ENCODE results near the gene VAMP3.
"Not testable (repeated sequence)": the region's sequence is repeated elsewhere in the genome, so short reads cannot be mapped to it uniquely, and the experiment has no call there.

Gene VAMP3

DNA sequence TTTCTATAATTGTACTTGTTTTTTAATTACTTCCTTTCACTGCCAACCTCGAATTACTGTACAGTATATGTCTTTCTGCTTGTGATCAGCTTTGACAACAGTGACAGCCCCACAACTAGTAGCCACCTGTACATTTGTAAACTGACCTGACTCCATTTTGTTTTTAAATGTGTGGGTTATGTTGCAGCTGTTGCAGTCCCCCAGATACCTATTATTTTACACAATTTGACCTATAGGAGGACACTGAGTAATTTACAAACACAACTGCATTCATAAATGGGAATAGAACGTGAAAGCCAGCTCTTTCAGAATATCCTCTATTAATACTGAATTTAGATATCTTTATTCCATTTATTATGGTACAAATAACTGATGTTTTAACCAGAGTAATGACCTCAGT, 2.5 kb upstream of the VAMP3 start:
- no peak for DNase-seq

DNA sequence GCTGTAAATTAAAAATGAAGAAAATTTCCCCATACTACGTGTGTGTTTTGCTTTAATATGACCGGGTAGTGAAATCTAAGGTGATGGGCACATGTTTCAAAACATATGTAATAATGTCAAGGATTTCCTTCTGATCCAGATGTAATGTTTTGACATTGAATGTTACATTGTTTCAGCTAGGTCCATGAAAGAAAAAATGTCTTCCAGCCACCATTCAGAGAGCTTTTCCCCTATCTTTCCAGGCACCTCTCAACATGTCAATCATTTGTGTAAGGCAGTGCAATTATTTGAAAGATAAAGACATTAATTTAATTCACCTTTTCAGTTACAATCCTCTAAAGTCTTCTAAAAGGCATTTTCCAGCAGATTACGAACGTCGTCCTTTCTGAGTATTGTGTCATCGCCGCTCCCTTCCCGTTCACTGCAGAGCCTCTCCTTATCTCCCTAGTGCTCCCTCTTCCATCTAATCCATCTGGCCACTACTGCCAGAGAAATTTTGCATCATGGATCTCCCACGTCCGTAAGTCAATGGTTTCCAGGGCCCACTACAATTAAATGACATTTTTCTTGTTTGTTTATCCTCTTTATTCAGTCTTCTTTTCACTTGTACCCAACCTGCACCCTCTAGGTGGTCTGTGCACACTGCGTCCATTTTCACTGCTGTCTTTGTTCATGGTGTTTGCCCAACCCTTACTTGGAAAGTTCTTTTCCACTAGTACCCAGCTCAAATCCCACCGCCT, 1.3 kb upstream of the VAMP3 start:
- no peak for DNase-seq

DNA sequence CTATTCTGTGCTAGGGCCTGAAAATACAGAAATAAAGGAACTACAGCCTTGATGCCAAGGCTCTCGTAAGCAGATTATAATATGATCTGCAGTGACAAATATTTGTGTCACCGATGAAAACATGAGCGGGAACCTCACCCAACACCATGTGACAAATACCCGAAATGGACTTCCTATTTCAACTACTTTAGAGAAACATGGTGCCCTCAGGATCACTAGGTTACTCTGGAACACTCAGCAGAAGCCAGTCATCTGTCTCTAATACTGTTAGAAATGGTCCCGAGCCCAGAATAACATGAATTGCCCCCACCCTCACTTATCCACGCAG, 463 bp upstream of the VAMP3 start:
- DNase-seq = no peak

DNA sequence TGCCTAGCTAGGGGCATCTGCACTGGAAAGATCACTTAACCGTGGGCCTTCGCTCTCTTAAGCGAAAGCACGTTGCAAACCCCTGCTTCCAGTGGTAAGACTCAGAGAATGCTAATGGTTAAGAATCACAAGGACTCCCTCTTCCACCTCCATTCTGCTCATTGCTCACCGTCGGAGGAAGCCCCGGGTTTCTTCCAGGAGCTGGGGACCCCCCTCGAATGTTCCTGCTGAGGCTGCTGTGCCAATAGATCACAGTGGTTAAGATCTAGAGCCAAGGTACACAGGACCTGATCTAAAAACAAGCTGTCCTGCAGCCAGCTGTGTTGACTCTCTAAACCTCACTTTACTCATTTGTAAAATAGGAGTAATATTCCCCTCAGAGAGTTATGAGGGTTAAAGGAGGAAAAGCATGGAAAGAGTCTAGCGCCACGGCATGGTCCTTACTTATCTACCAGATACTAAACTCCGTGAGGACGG, 765 bp downstream of the VAMP3 start:
- DNase-seq = no peak

DNA sequence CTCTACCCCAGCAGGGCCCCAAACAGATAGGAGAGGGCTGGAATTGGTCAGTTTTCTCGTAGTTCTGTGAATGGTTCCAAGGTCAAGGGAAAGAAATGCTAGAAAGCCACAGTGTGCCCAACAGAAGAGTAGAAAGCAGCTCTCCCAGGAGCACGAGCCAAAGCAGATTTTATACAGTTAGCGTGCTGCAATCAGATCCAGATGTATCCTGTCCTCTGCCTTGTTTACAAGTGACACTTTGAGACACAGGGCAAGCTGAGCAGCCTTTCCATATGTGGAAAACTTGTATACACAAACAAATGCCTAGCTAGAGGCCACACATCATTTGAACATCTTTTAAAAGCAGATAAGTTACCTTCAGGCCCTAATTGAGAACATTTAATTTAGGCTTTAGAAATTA, 6.5 kb downstream of the VAMP3 start:
- no peak for DNase-seq

DNA sequence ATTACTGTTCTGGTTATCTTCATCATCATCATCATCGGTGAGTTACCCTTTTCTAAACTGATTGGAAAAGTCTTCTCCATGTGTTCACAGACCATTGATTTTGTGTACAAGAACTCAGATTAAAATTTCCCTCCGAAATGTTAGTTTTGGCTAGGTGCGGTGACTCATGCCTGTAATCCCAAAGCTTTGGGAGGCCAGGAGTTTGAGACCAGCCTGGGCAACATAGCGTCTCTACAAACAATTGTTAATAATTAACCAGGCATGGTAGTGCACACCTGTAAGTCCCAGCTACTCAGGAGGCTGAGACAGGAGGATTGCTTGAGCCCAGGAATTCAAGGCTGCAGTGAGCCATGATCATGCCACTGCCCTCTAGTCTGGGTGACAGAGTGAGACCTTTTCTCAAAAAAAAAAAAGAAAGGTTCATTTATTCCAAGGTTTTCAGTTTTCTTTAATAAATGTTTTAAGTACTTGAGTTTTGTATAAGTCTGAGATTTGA, 7.1 kb downstream of the VAMP3 start:
- no peak for DNase-seq

DNA sequence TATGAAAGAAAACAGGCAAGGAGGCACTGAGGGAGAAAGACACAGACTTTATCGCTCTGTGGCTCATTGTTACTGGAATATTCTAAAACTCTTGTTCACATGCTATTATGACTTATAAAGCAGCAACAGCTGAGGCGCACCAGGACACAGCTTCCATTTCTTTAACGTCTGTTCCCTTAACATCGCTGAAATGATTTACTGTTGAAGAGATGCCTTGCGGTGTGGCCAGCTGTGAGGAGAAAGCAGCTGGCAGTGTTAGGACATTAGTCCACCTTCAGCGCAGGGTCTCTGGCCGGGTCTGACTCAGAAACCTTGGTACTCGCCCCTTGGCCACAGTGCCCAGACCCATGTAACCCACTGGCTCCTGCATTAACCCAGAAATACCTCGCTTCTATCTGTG, 9.9 kb downstream of the VAMP3 start:
- DNase-seq = no peak

DNA sequence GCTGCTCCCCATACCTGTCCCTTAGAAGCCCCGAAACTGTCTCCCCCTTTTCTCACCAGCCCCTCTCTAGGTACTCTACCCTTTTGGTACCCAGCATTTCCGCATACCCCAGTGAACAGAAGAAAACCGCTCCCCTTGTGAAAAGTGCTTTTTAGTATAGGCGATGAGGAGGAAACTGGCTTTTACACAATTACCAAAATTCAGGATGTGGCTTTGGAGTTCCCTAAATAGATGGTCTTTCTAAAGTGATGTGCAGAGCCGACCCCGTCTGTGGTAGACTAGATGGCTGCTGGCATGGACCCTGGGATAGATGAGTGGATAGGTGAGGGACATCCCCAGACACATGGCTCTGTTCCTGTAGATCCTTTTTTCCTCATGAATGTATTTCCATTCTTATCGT, 10.4 kb downstream of the VAMP3 start:
- DNase-seq = no peak

DNA sequence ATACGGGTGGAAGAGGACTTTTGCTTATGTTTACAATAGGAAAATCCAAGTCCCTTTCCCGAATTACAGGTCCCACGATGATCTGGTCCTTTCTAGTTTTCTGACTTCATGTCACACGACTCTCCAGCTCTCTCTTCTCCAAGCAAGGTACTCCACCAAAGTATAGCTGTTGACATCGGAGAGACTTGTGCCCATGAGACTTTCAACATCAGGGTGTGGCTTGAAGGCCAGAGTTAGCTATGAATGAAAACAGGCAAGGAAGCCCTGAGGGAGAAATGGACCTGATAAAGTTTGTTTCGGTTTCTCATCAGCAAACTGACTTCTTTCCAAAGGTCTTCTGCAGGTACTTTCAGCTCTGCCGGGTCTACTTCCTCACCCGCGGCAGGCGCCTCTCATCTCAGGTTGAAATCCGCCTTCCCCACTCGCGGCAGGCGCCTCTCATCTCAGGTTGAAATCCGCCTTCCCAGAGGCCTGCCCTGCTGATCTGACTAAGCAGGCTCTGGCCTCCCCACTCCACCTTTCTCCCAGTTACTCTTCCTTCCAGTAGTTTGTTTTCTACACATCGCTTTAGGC, 10.9 kb downstream of the VAMP3 start:
- DNase-seq = no peak

DNA sequence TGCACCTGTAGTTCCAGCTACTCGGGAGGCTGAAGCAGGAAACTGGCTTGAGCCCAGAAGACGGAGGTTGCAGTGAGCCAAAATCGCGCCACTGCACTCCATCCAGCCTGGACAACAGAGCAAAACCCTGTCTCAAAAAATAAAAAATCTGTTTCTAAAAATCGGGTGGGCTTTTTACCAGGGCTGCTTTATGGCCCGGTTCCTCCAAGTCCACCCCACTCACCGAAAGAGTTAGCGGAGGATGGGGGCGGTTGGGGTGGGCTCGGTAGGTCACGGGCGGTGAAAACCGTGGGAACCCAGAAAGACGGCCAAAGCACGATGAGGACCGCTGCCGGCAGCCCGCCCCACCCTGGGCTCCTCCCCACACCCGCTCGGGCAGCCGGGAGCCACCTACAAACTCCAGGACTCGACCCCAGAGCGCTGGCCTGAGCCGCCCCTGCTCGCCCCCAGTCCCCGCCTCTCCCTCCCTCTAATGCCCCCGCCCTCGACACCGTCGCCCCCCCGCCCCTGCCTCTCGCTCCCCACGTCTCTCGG, 12.1 kb downstream of the VAMP3 start:
- DNase-seq = peak; percentile 62

DNA sequence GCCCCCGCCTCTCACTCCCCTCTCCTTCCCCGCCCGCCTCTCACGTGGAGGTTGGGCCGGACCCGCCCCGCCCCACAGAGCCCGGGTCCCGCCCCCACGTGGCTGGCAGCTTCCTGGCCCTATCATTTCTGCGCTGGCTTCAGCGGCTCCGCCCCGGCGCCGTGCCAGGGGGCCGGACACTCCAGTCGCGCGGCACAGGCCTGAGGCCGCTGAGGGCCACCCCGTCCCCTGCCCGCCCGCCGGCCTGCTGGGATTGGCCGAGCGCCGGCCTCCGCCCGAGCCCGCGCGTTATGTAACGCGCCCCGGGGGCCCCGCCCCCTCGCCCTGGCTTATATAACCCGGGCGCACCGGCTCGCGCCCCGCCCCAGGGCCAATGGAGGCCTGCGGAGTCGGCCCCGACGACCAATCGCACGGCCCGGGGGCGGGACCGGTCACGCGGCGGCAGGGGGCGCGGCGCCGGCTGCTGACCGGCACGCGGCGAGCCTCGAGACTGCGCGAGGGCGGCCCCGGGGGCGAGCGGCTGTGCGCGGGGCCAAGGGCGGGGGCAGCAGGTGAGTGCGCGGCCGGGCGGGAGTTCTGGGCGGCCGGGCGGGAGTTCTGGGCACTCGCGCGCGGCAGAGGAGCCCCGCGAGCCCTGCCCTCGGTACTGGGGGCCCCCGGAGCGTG, 12.9 kb downstream of the VAMP3 start, which contains the start of gene PER3:
Gene PER3, plus strand, starts transcription at position 466 of the 666 bp plus-strand sequence. CDS start 587 bp downstream, outside the sequence.
- peak; percentile 96 for DNase-seq

DNA sequence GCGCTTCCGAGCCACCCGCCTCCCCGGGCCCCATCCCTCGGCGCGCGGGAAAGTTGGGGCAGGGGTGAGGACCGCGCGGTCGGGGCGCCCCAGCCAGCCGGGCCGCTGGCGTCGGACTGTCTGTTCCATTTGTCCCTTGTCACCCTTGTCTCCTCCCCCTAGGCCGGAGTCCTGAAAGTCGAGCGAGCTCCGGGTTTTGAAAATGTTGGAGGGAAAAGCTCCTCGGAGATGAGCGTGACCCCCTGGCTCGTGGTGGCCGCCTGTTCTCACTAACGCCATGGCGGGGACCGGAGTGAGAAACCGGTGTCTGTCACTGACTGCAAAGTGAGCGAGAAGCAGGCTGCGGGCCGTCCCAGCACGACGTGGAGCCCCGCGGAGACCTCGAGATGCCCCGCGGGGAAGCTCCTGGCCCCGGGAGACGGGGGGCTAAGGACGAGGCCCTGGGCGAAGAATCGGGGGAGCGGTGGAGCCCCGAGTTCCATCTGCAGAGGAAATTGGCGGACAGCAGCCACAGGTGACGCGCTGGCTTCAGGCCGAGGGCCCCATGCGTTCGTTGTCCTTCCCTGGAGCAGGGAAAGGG, 13.5 kb downstream of the VAMP3 start:
- DNase-seq = peak; percentile 36

DNA sequence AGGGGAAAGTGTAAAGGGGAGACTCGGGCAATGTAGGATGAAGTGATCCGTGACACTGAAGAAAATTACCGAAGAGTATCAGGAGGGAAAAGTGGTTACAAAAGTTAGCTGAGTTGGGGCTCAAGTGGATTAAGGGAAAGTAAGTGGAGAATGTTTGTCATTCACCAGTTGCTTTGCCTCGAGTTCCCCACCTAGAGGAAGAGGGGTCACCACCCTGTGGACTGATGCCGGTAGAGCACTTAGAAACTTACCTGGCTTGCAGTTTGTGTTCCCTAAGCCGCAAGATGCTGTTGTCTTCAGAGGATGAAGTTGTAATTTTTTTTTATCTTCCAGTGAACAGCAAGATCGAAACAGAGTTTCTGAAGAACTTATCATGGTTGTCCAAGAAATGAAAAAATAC, 14.0 kb downstream of the VAMP3 start:
- DNase-seq = no peak

DNA sequence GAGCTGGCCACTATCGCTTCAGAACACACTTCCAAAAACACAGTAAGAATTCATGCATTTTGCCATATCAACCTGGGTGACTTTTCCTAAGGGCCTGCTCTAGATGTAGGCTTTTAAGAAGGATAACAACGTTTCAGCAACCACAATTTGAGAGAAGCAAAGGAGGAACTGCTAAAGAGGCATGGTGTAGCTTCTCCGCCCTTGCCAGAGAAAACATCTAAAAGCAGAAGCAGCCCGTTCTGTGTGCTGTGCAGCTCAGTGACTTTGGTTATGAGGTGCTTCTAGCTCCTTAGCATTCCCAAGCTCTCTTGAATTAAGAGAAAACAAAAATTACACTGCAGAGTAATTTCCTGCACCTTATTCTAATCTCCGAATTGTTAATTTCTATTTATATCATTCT, 15.7 kb downstream of the VAMP3 start:
- DNase-seq = no peak

DNA sequence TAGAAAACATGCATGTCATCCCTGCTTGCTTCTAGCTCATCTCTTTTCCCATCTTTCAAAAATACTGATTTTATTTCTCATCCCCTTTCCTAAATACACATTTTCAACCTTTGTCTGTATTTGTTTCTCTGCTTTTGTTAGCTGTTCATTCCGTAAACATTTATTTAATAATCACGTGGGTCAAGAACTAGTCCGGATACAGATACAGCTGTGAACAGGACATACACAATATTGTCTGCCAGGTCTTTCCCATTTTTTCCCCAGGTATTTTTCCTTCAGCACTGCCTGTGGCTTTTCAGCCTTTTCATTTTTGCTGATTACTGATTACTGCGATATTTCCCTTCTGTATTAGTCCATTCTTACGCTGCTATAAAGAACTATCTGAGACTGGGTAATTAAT, 18.7 kb downstream of the VAMP3 start:
- no peak for DNase-seq

DNA sequence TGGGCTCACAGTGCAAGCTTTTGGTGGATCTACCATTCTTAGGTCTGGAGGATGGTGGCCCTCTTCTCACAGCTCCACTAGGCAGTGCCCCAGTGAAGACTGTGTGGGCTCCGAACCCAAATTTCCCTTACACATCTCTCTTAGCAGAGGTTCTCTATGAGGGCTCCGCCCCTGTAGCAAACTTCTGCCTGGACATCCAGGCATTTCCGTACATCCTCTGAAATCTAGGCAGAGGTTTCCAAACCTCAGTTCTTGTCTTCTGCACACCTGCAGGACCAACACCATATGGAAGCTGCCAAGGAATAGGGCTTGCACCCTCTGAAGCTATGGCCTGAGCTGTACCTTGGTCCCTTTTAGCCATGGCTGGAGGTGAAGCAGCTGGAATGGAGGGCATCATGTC, 19.9 kb downstream of the VAMP3 start:
- not testable (repeated sequence) for DNase-seq

DNA sequence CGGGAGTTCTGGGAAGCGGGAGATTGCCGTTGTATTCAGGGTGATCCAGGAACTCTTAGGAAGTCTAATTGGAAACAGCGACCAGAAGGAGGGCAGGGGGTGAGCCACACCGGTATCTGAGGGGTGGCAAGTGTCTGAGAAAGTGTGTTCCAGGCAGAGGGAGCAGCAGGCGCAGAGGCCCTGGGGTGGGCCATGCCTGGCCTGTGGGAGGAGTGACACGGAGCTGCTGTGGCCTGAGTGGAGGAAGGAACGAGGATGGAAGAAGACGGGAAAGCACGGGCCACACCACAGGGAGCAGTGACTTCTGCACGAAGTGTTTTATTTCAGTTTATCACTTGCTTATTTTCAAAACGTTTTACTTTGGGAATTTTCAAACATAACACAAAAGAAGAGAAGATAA, 24.3 kb downstream of the VAMP3 start:
- DNase-seq = no peak

DNA sequence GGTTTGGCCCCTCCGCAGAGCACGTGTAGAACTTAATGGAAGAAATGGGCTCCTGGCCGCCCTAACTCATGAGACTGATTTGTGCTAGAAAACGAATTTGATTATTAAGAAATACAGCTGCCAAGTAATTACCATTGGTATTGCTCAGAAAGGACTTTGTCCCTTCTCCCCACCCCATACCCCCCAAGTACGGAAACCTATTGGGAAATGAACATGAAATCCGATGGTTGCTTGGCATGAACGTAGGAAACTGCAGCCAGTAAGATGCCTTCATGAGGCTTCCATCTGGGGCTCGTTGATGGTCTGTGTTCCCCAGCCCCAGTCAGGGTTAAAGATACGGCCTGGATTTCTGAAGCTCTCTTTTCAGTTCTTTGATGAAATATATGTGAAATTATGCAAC, 34.4 kb downstream of the VAMP3 start:
- no peak for DNase-seq

DNA sequence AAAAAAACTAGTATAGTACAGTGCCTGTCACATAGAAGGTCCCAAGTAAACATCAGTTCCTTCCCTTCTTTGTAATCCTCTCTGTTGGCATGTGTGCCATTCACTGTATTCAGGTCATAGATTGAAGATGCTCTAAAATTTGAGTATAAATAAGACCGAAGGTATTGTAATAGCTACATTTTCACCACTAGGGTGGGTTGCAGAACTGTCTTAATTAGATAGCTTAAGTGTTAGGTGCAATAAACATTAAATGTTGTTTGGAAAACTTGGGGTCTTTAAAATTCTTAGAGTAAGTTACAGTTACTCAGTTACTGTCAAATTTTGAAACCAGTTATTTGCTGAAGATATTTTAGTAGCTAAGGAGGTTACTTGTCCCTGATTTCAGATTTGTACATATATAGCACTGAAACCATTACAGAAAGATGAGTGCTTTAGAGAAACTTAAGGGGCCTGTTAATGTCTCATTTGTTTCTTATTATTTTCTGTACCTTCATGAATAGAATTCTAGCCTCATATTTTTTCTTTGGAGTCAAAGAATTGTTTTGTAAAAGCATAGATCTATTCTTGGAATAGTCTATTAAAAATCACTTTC, 37.3 kb downstream of the VAMP3 start:
- DNase-seq = peak; percentile 23

DNA sequence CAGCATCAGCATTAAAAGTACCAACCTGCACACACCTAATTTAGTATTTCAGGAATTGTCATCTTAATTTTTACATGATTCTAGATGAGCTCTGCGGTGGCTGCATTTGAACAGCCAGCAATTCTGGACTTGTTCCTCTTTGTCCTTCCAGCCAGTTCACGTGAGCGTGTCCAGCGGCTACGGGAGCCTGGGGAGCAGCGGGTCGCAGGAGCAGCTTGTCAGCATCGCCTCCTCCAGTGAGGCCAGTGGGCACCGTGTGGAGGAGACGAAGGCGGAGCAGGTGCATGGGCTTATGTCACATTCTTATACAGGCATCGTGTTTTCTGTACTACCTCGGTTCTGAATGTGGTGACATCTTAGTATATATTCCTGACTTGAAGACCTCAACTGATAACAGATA, 38.6 kb downstream of the VAMP3 start:
- no peak for DNase-seq

DNA sequence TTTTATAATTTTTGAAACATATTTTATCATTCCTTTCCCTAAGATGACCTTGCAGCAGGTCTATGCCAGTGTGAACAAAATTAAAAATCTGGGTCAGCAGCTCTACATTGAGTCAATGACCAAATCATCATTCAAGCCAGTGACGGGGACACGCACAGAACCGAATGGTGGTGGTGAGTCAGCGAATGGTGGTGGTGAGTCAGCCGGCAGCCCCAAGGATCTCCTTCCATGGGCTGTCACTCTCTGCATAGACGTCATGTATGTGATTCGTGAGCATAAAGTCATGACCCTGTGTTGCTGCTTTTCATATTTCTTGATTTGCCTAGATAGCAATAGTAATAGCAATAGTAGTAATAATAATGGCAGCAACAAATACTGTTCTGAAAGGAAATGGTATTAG, 39.3 kb downstream of the VAMP3 start:
- peak; percentile 88 for DNase-seq

DNA sequence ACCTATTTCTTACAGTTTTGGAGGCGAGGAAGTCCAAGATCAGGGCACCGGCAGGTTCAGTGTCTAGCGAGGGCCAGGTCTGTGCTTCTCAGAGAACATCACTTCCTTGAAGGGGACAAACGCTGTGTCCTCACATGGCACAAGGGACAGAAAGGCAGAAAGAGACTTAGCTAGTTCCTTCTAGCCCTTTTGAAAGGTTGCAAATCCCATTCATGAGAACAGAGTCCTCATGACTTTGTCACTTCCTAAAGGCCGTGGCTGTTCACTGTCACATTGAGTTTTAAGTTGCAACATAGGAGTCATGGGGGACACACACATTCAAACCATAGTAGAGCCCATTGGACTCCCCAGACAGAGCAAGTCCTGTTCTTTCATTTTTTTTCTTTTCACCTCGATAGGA, 40.4 kb downstream of the VAMP3 start:
- DNase-seq = no peak

All from fibroblast of skin of back (primary cell).